Measurements from ENCODE around the gene TCTA.

The TCTA gene

GRCh38 chr3:49410846-49411534 lies 1.2 kb upstream of the TCTA start:
- DNase-seq = no peak

GRCh38 chr3:49411535-49411967 lies 672 bp upstream of the TCTA start:
- no peak for DNase-seq

DNA sequence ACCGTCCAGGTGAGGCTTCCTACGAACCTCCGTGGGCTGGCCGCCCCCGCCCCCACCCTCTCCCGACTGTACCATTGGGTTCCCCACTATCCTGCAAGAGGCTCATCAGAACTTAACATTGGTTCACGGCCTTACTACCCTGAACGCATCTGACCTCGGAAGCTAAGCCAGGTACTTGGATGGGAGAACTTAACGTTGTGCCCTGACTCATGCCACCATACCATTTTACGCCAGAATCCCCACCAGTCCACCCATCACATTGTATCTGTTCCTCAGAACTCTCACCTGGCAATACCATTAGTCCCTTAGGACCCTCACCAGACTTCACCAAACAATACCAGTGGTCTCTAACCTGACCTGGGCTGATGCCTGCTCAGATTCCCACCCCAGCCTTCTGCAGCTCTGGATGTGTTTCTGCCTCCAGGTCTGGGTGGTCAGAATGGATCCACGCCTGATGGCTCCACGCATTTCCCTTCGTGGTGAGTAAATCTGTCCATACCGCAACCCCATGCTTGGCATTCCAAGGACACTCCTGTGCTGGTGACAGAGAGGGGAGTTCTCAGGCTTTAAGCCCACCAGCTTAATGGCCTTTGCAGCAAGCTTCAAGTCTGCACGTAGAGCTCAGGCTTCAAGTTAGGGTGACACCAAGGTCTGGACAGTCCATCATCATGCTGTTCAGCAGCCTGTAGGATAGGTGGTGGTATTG lies 562 bp downstream of the TCTA start:
- no peak for DNase-seq

DNA sequence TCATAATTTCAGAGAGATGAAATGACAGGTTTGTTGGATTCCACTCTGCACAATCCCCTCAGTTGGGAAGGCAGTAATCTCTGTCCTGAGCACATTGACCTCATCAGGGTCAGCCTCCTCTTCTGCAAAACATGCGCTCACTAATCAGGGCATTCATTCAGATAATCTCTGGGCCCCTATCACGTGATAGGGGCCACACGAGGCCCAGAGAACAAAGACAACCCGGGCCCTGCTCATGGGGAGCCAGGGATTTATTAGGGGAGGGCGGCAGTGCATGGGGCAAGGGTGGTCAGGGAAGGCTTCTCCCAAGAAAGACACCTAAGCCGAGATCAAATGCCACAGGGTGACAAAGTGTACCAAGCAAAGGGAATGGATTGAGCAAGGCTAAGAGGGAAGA lies 1.1 kb downstream of the TCTA start:
- no peak for DNase-seq

GRCh38 chr3:49414753-49415152 lies 2.5 kb downstream of the TCTA start:
- DNase-seq = no peak

DNA sequence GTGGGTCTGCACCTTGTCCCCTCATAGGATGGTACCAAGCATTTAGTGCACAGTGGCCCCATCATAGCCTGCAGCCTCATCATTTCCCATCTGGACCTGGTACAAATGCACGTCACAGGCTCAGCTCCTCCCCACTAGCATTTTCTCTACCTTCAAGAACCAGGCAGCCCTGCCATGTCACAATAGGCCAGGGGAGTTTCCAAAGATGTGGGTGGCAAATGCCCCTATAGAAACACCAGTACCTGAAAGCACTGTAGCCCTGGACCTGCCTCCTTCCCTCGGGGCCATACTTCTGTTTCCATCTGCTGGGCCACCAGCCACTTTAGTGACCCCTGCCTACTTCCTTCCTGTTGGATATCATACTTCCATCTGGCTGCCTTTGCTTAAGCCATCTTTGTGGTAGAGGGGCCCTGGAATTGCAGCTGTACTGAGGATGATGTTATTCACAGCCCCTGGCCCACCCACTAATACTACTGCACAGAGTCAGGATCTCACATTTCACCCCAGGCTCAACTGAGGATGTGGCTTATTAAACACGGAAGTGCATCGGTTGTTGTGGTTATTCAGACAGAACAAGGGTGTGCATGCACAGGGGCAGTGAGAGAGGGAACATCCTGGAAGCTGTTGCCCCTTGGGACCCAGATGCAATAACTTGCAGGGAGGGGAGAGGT lies 3.8 kb downstream of the TCTA start:
- peak; percentile 66 for DNase-seq

GRCh38 chr3:49416867-49417266 lies 4.6 kb downstream of the TCTA start:
- DNase-seq = no peak

- no peak for DNase-seq
Measured at GRCh38 chr3:49417516-49418120, 5.4 kb downstream of the TCTA start.

DNA sequence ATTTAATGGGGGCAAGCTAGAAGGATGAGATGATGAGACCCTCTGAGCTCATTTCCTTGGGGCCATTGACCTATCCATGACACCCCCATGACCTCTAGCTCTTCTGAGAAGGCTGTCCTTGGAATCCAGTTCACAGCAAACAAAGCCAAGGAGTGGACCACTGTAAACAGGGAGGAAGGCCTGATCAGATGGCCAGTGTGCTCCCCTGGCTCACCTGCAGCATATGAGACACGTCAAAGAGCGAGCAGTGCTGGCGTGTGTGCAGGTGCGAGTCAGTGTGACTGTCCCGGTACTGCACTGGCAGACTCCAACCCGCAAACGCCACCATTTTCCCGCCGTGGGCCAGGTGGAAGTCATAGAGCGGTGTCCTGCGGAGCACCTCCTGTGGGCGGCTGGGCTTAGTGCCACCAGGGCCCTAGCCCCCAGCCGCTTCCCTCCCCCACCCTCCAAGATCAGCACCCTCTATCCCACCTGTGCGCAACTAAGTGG lies 9.7 kb downstream of the TCTA start:
- no peak for DNase-seq

DNA sequence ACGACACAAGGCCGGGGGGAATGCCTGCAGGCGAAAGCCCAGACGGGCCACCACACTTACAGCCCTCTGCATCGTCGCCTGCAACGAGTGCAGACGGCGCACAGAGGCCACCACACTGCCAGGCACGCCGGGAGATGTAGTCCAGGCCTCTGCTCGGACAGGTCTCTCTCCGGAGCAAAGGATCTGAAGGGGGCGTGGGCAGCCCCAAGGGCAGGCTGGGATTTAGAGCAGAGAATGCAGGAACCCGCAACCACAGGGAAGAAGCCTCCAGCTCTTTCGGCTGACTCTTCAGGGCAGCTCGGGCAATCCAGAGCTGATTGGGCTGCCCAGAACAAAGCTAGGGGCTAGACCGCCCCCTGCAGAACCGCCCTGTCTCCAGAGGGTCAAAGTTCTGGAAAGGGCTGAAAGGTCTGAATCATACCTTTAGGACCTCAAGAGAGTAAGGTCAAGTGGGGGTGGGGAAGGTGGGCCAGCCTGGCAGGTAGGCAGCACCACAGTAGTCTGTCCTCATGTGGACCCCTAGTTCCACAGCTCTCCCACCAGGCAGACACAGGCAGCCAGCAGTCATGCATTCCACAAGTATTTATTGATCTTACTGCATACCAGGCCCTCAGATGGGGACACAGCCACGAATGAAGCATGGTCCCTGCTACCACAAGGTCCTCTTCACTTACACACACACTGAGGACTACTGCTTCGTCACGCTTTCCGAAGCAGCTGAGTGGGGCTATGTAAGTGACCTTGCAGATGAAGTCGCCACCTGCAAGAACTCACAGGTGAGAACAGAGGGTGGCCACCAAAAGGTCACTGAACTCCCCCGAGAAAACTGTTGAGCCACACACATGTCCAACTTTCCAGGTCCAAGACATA lies 10.4 kb downstream of the TCTA start, which contains the start of gene AMT:
Gene AMT, minus strand, starts transcription at position 95 of the 870 bp plus-strand sequence. Its CDS starts 23 bp downstream, at position 72.
- no peak for DNase-seq

DNA sequence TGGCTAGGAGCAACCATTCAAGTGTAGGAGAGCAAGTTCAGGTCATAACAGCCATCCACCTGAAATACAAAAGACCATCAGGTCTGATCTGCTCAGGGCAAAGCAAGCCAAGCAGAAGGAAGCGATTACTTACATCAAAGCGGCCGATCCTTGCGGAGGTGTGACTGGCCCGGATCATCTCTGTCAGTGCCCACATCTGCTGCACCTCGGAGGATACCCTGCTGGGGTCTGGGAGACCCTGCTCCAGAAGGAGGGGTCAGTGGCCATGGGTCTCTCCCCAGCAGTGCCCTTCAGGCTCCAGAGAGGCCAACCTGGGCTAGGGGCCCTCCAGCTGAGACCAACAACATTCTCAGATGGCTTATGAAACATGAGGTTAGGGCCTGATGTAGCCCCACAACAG lies 12.6 kb downstream of the TCTA start:
- DNase-seq = no peak

- DNase-seq = no peak
Measured at GRCh38 chr3:49427586-49427985, 15.4 kb downstream of the TCTA start.

DNA sequence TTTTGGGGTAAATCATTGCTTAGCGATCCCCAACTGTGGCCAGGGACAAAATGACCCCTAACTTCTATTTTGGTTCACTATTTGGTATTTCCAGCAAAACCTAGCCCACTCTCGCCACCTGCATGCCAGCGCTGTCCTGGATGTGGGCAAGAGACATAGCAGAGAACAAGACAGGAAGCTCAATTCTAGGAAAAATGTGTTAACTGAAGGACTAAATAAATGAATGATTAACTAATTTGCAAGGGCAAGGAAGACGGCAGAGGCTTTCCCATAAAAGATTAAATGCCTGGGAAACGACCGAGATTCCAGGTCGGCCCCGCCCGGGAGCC lies 16.5 kb downstream of the TCTA start:
- no peak for DNase-seq

DNA sequence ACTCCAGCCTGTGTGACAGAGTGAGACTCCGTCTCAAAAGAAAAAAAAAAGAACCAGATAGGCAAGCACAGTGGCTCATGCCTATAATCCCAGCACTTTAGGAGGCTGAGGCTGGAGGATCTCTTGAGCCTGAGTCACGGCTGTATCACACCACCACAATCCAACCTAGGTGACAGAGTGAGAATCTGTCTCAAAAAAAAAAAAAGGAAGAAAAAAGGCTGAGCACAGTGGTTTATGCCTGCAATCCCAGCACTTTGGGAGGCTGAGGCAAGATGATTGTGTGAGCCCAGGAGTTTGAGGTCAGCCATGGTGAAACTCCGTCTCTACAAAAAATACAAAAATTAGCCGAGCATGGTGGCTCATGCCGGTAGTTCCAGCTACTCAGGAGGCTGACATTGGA lies 22.5 kb downstream of the TCTA start:
- DNase-seq = no peak

DNA sequence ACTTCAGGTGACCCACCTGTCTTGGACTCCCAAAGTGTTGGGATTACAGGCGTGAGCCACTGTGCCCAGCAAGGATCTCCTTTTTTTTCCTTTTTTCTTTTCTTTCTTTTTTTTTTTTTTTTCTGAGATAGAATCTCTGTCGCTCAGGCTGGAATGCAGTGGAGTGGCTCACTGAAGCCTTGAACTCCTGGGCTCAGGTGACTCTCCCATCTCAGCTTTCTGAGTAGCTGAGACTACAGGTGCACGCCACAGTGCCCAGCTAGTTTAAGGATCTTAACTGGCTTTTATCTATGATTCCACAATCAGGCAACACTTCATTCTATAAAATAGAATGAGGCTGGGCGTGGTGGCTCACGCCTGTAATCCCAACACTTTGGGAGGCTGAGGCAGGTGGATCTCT lies 33.2 kb downstream of the TCTA start:
- DNase-seq = no peak

GRCh38 chr3:49453621-49454020 lies 41.4 kb downstream of the TCTA start:
- DNase-seq = no peak

GRCh38 chr3:49454458-49454857 lies 42.2 kb downstream of the TCTA start:
- no peak for DNase-seq

DNA sequence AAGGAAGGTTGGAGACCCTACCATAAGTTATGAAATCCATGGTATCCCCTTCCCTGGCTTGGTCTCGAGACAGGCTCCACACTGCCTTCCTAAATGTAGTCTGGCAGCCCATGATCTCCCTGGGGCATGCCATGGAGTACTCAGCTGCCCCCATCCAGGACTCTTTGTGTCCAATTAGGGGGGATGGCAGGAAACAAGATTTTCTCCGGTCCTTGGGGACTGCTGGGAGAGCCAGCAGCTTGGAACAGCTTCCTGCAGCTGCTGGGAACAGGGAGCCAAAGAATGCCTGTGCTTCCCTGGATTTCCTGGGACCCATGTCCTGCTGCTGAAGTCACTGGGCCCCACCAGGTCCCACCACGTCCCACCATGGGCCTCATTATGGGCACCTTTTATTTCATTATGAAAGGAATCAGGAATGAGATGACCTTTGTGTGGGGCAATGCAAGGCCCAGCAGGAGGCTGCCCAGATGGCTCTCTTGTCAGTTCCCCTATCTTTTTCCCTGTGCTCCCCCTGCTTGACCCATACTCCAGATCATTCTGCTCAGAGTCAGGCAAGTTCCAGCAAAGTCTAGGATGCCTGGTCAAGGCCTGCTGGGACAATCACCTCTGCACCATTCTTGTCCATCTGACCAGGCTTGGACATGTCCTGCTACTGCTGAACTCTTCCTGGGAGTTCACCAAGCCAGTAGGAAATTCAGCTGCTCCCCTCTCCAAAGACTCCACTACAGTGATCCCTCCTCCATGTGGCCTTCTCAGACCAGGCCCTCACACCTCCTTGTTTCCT lies 42.9 kb downstream of the TCTA start:
- no peak for DNase-seq

- no peak for DNase-seq
Measured at GRCh38 chr3:49456466-49456865, 44.2 kb downstream of the TCTA start.

- no peak for DNase-seq
Measured at GRCh38 chr3:49460188-49460890, 48.1 kb downstream of the TCTA start.

DNA sequence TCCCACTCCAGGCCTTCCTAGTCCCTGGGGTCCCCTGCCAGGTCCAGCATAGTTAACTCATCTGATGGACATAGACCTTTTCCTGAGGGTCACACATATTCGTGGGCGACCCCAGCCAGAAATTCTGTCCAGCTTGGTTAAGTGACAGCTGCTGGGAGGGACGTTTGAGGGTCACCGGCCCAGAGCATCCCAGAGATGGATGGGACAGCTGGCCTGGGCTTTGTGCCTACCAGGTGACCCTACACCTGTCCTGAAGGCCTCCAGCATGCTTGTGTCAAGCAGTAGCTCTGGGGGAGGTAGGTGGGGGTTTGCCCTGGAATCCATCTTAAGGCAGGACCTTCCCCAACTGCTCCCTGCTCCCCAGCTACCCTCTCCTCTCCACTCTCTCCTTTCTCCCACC lies 48.7 kb downstream of the TCTA start:
- no peak for DNase-seq

Measured in GDM1 (cell line).